GM18502 (cell line): ENCODE data around the gene CPSF6.
"Not testable (repeated sequence)": the region's sequence is repeated elsewhere in the genome, so short reads cannot be mapped to it uniquely, and the experiment has no call there.

Experiments used
- ATAC-seq: cut with Tn5 transposase; IDR thresholded peaks from one replicate; pipeline ENCODE4 v1.9.1; 2021; ENCODE audit warnings: mild to moderate bottlenecking; ENCODE audit not compliant: unreplicated experiment, poor library complexity

Gene CPSF6, protein sequence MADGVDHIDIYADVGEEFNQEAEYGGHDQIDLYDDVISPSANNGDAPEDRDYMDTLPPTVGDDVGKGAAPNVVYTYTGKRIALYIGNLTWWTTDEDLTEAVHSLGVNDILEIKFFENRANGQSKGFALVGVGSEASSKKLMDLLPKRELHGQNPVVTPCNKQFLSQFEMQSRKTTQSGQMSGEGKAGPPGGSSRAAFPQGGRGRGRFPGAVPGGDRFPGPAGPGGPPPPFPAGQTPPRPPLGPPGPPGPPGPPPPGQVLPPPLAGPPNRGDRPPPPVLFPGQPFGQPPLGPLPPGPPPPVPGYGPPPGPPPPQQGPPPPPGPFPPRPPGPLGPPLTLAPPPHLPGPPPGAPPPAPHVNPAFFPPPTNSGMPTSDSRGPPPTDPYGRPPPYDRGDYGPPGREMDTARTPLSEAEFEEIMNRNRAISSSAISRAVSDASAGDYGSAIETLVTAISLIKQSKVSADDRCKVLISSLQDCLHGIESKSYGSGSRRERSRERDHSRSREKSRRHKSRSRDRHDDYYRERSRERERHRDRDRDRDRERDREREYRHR

DNA sequence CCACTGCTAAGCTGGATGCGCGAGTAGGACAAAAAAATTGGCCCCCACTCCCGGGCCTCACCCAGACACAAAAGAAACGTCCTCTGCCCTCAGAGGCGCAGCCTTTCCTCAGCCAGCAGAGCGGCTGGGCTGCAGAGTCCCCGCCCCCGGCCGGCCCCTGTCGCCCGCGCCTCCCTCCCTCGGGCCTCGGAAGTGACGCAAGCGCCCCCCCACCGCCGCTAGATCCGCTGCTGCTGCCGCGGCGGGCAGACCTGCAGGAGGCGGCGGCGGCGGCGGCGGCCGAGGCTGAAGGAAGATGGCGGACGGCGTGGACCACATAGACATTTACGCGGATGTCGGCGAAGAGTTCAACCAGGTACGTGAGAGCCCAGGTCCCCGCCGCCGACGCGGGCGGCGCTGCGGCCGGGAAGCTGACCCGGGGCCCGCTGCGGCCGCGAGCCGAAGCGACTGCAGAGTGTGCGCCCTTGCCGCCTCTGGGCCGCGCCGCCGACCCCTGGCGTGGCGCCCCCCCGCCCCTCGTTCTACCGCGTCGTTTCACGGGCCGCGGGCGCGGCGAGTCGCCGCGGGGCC lies at the start of gene CPSF6:
Gene CPSF6, plus strand, starts transcription at position 218 of the 570 bp plus-strand sequence. Its CDS starts 78 bp downstream, at position 296.
- peak; percentile 93 for ATAC-seq

GRCh38 chr12:69196302-69197288 lies 42.8 kb upstream of the CPSF6 start:
- ATAC-seq: no peak

GRCh38 chr12:69199976-69200375 lies 39.4 kb upstream of the CPSF6 start:
- not testable (repeated sequence) for ATAC-seq

DNA sequence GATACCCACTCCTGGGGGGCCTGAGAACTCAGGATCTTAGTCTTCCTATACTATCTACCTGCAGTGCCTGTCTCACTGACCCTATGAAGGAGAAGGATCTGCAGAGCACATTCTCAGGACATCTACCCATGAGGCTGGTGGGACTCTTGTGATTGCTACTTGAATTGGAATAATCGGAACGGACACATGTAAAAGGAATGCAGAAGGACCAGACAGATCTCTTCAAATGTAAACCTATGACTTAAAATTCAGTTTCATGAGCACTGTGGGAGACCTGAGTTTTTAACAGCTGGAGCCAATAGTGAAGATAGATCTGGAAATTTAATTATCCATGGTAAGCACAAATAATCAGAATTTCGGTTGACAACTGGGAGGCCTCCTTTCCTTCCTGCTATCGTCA lies 35.2 kb upstream of the CPSF6 start:
- no peak for ATAC-seq

DNA sequence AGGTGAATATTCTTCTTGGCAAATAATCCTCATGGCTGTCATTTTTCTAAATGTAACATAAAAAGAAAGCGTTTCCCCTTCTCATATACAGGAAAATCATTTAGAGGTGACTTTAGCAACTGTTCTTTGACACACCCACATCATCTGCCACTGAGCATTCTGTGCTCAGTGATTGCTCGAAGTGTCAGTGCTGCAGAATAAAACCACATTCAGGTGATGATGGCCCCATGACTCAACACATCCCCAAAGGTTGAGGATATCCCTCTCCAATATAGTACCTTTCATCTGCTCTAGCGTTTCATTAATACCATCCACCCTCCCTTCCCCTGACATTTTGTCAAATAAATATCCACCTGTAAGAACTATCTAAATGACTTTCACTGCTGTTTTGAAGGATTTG lies 28.7 kb upstream of the CPSF6 start:
- no peak for ATAC-seq

DNA sequence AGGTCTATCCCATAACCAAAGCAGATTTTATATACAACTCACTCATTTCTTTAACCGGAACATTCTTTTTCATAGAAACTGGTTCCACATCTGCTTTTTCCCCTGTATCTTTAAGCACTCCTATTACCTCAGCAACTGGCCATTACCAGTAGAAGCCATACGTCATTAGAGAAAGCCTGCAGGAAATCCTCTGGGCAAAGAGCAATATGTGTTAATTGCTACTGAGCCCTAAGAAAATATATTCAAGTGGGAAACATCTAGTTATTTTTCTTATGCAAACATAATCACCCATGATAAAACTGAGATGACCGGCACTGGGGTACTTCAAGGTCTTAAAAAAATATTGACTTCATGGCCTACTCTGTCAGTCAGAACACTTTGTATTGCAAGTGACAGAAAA lies 28.2 kb upstream of the CPSF6 start:
- ATAC-seq: no peak

- no peak for ATAC-seq
These were observed 25.2 kb upstream of the CPSF6 start for GRCh38 chr12:69214169-69214568.

DNA sequence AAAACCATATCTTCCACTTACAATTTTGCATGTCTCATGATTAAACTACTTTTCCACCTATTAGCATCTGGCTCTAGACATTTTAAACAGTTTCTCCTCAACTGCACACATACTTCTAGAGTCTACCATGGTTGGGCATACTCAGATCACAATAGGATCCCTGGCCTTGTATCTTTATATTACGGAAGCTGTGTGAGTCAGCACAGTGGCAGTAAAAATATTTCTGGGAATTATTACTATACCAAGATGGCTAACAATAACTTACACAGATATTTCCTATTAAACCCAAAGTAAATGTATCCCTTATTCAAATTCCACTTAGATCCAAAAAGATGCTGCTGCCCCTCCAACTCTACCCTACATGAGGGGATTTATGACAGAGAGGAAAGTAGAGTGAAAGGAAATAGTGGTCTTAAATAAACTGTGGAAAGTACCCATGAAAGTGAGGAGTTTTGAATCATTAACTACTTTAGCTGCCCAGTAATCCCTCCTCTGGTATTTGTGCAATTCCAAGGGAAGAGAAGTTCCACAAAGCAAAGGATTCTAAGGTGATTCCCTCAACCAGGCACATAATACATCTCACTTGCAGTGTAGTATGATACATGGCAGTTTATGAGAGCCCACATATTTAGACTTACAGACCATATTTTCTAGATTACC lies 14.0 kb upstream of the CPSF6 start:
- ATAC-seq: no peak

DNA sequence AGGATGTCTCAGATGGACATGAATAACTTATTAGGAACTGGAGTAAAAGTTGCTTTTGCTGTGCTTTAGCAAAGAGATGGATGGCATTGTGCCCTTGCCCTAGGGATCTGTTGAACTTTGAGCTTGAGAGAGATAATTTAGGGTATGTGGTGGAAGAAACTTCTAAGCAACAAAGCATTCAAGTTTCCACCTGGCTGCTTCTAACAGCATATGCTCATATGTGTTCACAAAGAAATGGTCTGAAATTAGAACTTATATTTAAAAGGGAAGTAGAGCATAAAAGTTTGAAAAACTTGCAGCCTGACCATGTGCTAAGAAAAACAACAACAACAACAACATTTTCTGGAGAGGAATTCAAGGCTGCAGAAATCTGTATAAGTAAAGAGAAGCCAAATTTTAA lies 7.9 kb upstream of the CPSF6 start:
- ATAC-seq: no peak

DNA sequence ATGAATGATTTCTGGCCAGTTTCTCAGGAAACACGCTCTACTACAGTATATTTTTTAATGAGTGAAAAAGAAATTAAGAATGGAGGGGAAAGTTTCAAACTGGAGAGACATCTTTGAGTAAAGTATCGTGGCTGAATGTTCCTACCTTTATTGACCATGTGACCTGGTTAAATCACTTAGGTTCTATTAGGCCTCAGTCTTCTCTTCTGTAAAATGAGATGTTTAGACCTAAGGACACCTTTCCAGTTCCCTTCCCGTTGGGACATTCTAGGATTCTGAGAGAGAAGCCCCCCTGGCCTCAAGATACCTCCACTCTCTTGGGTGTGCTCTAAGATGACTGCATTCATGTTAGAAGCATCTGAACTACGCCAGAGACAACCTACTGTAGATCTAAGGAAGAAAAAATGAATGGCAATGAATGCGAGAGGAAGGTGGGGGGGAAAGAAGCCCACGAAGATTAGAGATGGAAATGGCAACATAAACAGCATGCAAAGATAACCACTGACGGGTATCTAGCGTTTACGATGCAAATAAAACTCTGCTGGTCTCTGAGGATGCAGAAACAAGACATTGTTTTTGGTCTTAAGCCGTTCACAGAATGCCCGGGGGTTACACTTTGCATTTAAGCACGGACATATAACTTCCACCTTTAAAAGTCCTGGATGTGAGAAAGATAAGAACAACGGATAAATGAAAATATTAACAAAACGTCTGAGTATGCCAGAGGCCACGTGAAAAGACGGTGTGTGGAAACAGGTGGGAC lies 599 bp upstream of the CPSF6 start:
- ATAC-seq: peak; percentile 1

GRCh38 chr12:69239922-69240630 lies 707 bp downstream of the CPSF6 start:
- ATAC-seq: peak; percentile 39

- no peak for ATAC-seq
These were observed 1.2 kb downstream of the CPSF6 start for GRCh38 chr12:69240631-69240995.

DNA sequence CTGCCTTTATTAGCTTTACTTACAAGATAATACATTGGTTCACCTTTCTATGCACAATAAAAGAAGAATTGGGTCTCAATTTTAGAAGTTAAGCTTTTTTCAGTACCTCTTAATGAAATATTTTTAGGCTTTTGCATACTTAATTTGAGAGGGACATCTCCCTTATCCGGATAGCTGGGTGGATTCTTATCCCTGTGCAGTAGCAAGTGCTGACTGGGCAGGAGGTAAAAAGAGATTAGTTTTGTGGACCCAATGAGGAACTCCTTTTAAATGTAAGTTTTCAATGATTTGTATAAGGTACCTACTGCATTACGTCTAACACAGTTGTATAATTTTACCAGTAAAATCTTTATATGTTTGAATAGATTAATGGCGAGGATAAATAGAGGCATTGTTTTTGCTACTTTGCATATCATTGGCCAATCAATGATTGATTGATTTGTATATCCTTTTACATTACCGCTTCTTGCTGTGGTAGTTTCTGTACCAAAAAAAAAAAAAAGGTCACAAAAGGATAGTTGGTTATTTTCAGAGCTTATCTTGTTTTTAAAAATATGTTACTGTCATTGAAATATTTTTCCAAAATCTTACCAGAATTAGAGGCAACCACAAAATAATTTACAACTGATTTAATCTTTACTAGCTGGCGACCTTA lies 2.2 kb downstream of the CPSF6 start:
- no peak for ATAC-seq

GRCh38 chr12:69243099-69244084 lies 4.0 kb downstream of the CPSF6 start:
- peak; percentile 45 for ATAC-seq

- no peak for ATAC-seq
These were observed 8.1 kb downstream of the CPSF6 start for GRCh38 chr12:69247268-69248018.

- ATAC-seq: no peak
These were observed 12.7 kb downstream of the CPSF6 start for GRCh38 chr12:69252033-69252432.
